Keratinocyte (primary cell): ENCODE measurements around the gene PLA2G12B.

Experiments used
- EZH2 ChIP-seq: IDR thresholded peaks from one replicate; pipeline ENCODE4 v1.6.1; 2012; ENCODE audit warnings: inconsistent platforms, mild to moderate bottlenecking, low read length, moderate library complexity
- TF ChIP-seq, protein P1 (sequence below), 3 experiments: IDR thresholded peaks in 1 of 3; conservative IDR thresholded peaks in 1 of 3; optimal IDR thresholded peaks in 1 of 3; 2 replicates in 2 of 3; 3 replicates in 1 of 3; pipeline versions ENCODE3 to v1.5.1; 2011; ENCODE audit warnings: low read length in 3 of 3, mild to moderate bottlenecking in 3 of 3, moderate library complexity in 2 of 3, control low read depth in 1 of 3, inconsistent platforms in 1 of 3; ENCODE audit not compliant: insufficient read depth in 2 of 3; ENCODE audit errors: extremely low read depth in 1 of 3

DNA sequence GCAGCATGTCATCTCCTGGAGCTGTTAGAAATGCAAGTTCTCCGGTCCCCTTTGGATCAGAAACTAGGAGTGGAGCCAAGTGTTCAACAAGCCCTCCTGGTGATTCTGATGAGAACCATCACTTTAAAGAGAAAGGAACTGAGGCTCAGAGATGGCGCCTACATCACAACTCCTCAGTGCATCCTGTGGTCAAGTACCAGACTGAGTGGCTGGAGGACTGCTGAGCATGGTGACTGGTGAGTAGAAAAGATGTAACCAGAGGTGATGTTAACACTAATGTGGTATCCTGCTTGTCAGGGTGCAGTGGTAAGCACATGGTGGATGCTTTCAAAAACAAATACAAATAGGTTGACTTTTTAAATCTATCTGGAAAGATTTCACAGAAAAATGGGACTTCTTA is 64.5 kb downstream of the PLA2G12B start:
- TF ChIP-seq, protein P1, sequence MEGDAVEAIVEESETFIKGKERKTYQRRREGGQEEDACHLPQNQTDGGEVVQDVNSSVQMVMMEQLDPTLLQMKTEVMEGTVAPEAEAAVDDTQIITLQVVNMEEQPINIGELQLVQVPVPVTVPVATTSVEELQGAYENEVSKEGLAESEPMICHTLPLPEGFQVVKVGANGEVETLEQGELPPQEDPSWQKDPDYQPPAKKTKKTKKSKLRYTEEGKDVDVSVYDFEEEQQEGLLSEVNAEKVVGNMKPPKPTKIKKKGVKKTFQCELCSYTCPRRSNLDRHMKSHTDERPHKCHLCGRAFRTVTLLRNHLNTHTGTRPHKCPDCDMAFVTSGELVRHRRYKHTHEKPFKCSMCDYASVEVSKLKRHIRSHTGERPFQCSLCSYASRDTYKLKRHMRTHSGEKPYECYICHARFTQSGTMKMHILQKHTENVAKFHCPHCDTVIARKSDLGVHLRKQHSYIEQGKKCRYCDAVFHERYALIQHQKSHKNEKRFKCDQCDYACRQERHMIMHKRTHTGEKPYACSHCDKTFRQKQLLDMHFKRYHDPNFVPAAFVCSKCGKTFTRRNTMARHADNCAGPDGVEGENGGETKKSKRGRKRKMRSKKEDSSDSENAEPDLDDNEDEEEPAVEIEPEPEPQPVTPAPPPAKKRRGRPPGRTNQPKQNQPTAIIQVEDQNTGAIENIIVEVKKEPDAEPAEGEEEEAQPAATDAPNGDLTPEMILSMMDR (optimal IDR thresholded peaks at IDR 0.05 in 1 of 3, IDR thresholded peaks at IDR 0.05 in 1 of 3, conservative IDR thresholded peaks at IDR 0.05 in 1 of 3; ENCODE audit: extremely low read depth in 1 of 3, insufficient read depth in 2 of 3, low read length in 3 of 3), result no peak
- TF ChIP-seq EZH2, result no peak
